ENCODE data around the gene MACO1.
"Not testable (repeated sequence)": the region's sequence is repeated elsewhere in the genome, so short reads cannot be mapped to it uniquely, and the experiment has no call there.

MACO1 gene, protein sequence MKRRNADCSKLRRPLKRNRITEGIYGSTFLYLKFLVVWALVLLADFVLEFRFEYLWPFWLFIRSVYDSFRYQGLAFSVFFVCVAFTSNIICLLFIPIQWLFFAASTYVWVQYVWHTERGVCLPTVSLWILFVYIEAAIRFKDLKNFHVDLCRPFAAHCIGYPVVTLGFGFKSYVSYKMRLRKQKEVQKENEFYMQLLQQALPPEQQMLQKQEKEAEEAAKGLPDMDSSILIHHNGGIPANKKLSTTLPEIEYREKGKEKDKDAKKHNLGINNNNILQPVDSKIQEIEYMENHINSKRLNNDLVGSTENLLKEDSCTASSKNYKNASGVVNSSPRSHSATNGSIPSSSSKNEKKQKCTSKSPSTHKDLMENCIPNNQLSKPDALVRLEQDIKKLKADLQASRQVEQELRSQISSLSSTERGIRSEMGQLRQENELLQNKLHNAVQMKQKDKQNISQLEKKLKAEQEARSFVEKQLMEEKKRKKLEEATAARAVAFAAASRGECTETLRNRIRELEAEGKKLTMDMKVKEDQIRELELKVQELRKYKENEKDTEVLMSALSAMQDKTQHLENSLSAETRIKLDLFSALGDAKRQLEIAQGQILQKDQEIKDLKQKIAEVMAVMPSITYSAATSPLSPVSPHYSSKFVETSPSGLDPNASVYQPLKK

DNA sequence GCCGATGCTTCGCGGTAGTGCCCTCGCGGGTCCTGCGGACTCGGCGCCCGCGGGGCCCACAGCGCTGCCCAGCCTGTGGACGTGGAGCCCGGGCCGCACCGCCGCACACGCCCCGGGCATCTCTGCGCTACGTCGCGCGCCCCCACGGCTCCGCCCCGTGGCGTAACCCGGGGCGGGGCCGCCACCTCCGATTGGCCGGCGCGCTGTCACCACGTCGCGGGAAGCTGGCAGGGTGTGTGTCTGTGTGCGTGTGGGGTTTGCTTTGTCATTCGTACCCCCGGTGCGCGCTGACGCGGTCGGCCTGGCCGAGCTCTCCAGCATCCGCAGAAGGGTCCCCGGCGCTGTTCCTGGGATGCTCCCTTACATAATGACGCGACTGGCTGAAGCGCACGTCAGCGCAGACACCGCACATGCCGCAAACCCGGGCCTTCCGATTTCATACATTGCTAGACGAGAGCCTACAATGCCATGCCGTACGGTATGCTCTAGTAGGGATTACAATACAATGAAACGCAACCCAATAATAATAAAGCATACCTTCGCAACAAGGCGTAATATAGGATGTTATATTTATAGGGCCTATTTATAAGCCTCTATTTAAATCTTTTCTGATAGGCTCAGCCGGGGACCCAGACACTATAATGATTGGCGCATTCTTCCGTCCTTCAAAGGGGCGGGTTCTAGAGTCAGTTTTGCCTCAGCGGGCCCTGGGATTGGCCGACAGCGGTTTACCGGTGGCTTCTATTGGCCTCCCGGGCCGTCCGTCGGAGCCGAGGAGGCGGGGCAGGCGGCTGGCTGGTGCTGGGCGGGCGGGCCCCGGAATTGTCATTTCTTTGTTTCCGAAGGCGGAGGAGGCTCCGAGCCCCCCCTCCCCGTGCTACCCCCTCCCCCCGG is at the start of gene MACO1:
Gene MACO1 (plus strand): TSS at position 825 of the 894 bp plus-strand sequence. CDS start 202 bp downstream, outside the sequence.
- FAIRE-seq (peak; percentile 73), DNase-seq (ENCODE audit: low spot score) (peak; percentile 97)

- not testable (repeated sequence) for FAIRE-seq; DNase-seq (ENCODE audit: low spot score)
Measured at GRCh38 chr1:25382543-25382942, 48.2 kb upstream of the MACO1 start.

DNA sequence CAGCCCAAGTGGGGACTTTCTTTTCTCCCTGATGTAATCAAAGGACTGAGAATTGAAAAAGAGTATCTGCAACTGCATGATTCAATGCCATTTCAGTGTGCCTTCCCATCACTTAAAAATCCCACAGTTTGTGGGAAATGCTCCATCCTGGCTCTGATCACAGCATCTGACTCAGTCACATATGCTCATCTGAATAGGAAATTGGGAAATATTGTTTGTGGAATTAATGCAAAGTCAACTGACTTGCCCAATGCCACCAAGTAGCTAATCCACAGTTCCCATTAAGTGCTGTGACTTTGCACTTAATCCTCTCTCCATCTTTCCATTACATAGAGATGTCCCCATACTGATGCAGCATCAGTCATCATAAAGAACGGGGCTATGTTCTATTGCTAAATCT is 47.6 kb upstream of the MACO1 start:
- not testable (repeated sequence) for FAIRE-seq; DNase-seq (ENCODE audit: low spot score)

DNA sequence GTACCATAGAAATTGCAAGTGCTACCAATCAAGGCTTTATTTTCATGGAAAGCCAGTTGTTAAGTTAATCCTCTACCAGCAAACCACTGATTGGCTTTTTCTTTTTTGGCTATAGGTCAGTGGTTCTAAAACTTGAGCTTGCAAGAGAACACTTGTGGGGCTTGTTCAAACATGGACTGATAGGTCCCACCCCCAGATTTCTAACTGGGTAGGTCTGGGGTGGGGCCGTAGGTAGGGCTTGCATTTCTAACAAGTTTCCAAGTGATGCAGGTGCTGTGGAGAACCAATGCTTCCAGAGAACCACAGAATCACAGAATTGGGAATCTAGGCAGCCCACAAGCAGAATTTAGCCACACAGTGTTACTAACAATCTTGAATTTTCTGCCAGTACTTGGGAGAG is 46.8 kb upstream of the MACO1 start:
- not testable (repeated sequence) for FAIRE-seq; DNase-seq (ENCODE audit: low spot score)

GRCh38 chr1:25387096-25387495 is 43.6 kb upstream of the MACO1 start:
- DNase-seq (ENCODE audit: low spot score); FAIRE-seq: not testable (repeated sequence)

- FAIRE-seq, result peak; percentile 32
- DNase-seq (ENCODE audit: low spot score), result not testable (repeated sequence)
Measured at GRCh38 chr1:25388691-25389090, 42.0 kb upstream of the MACO1 start.

- not testable (repeated sequence) for DNase-seq (ENCODE audit: low spot score); FAIRE-seq
Measured at GRCh38 chr1:25389721-25390120, 41.0 kb upstream of the MACO1 start.

- FAIRE-seq (no peak), DNase-seq (ENCODE audit: low spot score) (no peak)
Measured at GRCh38 chr1:25392841-25393240, 37.9 kb upstream of the MACO1 start.

DNA sequence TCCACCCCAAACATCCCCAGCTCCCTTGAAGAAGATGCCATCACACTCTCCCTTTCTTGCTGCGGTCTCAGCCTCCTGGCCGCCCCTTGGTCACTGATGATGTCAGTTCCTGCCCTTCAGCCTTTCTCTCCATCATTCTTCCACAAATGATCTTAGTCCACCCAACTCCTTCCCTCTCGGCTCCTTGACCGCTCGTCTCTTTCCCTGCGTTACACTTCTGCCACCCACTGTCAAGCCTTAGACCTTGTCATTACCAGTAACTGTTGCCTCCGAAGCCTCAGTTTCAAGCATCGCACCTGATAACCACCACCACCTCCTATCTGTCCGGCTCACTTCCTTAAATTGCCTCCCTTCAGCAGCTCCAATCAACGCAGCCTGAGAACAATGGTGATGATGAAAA is 33.1 kb upstream of the MACO1 start:
- not testable (repeated sequence) for FAIRE-seq; DNase-seq (ENCODE audit: low spot score)

GRCh38 chr1:25398079-25398478 is 32.6 kb upstream of the MACO1 start:
- not testable (repeated sequence) for FAIRE-seq; DNase-seq (ENCODE audit: low spot score)

DNA sequence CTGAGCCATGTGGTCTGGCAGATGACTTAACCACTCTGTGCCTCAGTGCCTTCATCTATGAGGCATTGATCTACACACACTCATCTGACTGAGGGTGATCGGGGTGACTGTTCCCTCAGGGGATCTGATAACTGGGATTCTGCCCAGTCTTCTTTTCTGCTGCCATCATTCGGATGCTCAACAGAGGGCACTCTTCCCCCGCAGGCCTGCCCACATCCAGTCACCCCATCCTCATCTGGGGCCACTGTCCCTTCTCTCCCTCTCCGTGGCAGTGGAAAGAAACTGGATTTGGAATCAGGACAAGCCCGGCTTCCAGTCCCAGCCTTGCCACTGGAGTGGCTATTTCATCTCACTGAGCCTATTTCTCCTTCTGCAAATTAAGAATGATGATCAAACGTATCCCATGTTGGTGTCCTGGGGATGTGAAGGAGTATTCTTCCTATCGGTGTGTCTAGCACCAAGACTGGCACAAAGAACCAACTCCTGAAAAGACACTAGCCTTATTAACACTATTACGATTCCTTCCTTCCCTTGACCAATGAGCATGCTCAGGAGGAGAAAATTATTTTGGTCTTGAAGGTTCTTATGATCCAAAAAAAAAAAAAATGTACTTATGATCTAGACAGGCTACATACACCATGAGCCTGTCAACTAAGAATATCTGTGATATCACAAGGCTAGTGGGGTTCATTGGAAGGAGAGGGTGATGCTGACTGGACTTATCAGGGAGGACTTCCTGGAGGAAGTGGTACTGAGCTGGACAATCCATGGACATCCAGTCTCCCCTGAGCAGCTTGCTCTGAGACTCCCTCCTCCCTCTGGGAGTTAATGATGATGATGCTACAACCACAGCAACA is 27.5 kb upstream of the MACO1 start:
- not testable (repeated sequence) for DNase-seq (ENCODE audit: low spot score)
- peak; percentile 79 for FAIRE-seq

DNA sequence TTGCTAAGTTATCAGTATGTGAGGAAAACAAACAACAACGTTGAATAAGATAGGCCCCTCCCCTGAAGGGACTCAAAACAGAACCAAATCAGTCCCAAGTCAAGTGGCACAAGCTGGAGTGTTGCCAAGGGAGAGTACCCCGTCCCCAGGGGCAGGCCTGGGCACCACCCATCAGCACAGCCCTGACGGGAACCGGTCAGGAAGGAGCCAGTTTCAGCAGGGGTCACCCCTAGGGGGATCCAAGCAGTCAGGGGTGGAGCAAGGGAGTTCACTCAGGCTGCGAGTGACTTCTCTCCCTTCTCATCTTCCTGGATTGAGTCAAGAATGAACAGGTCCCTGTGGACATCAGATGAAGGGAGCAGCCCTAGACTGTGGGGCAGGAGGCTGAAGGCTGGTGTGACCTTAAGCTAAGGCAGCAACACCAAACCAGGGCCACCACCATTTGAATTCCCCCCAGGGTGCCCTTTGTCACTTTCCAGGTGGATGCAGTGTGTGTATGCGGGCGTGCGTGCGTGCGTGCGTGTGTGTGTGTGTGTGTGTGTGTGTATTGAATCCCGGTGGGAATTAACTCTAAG is 24.9 kb upstream of the MACO1 start:
- not testable (repeated sequence) for DNase-seq (ENCODE audit: low spot score); FAIRE-seq

DNA sequence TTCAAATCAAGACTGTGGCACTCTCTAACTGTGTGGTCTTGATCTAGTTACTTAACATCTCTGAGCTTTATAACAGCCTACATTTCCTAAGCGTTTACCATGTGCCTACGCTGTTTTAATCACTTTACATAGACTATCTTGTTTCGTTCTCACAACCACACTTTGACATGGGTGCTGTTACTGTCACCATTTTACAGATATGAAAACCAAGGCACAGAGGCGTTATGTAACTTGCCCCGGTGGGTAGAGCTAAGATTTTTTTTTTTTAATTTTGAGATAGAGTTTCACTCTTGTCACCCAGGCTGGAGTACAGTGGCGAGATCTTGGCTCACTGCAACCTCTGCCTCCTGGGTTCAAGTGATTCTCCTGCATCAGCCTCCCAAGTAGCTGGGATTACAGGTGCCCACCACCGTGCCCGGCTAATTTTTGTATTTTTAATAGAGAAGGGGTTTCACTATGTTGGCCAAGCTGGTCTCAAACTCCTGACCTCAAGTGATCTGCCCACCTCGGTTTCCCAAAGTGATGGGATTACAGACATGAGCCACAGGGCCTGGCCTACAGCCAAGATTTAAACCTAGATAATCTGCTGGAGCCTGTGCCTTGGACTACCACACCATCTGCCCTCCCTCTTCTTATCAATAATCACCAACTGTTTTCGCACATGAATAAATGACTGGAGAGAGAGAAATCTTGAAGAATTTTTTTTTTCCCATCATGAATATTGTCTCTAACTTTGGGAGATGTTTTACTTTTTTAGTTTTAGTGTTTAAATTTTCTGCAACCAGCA is 20.9 kb upstream of the MACO1 start:
- not testable (repeated sequence) for FAIRE-seq; DNase-seq (ENCODE audit: low spot score)

DNA sequence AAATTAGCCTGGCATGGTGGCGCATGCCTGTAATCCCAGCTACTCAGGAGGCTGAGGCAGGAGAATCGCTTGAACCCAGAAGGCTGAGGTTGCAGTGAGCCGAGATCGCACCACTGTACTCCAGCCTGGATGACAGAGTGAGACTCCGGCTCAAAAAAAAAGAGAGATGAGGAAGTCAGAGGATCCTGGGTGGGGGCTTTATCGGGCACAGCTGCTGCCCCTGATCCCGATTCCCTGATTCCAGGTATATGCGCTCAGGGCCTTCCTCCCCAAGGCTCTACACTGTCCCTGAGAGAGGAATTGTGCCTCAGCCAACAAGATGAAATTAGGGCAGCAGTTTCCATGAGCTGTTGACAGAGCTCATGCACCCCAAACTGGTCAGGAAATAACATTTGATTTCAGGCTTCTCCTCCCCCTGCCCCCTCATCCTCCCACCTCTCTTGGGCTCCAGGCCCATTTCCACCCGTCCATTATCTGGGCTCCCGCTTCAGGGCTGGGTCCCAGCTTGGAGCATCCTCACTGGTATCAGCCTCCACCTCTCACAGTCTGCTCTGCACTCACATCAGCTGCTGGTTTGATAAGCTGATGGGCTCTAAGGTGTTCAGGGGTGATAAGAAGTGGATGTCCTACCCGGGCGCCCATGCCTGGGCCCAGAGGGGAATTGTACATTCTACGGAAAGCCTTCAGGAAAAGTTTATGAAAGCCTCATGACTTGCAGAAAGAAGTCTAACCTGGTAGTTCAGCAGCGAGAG is 17.6 kb upstream of the MACO1 start:
- DNase-seq (ENCODE audit: low spot score); FAIRE-seq: not testable (repeated sequence)

DNA sequence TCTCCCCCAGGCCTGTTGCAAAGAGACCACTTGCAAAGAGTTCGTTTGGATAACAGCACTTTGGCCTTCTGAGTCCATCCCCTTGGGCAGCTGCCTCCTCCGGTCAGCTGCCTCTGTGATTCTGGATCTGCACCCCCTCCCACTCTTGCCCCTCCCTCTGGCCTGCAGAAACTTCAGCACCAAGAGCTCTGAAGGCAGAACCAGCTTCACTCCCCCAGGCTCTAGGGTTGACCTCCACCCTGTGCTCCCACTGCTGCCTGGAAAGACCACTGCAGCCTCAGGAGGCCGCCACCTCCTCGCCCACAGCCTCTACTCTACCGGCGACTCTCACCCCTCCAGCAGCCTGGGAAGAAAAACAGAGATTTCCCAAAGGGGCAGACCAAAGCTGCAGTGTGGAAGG is 16.5 kb upstream of the MACO1 start:
- not testable (repeated sequence) for FAIRE-seq; DNase-seq (ENCODE audit: low spot score)

DNA sequence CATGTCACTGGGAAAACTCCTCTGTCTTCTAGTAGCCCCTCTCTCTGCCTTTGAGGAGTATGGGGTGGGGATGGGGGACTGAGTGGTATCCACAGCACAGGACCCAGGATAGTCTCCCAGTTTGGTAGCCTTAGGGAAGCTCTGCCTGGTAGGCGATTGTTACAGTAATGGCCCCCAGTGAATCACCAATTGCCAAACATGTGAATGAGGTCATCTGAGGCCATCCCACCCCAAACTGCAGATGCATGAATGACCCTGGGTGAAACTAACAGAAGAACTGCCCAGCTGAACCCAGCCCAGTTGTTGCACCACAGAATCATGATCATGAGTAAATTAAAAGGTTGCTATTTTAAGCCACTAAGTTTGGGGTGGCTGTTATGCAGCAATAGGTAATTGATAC is 16.1 kb upstream of the MACO1 start:
- FAIRE-seq; DNase-seq (ENCODE audit: low spot score): not testable (repeated sequence)

- FAIRE-seq; DNase-seq (ENCODE audit: low spot score): not testable (repeated sequence)
Measured at GRCh38 chr1:25417280-25417679, 13.4 kb upstream of the MACO1 start.

DNA sequence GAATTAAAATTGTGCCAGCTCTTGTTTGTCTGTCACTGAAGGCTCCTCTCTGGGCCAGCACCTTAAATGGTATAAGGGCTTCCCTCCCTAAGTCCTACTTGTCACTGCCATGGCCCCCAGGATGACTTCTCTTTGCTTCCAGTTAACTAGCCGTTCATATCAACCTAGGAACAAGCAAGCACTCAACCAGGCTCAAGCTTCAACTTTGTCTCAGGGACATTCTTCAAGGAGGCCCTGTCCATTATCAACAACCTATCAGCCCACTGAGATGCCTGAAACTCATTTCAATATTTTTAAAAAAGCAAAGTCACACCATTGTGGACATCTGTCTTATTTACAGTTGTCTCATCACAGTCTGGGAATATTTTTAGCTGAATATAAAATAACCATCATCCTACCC is 11.4 kb upstream of the MACO1 start:
- not testable (repeated sequence) for DNase-seq (ENCODE audit: low spot score); FAIRE-seq

Measured in urothelium cell line (cell line).